Measurements from ENCODE around the gene MTARC2. TPM values are rescaled to one million over a fixed set of nuclear protein-coding genes. Genes with fewer than 3 reads are reported as not detected.

Gene MTARC2
- total RNA-seq, 1 experiment from 2014 or later, result not detected

DNA sequence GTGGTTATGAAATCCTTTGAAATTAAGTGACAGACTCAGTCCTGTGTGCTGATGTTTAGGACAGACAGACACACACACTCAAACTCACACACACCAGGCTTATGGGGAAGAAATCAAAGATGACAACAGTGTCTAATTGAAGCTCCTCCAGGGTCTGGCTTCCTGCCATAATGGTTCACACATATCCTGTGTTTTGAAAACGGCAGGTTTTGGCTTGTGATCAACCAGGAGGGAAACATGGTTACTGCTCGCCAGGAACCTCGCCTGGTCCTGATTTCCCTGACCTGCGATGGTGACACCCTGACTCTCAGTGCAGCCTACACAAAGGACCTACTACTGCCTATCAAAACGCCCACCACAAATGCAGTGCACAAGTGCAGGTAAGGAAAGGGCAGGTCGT is 43.2 kb downstream of the MTARC2 start:
- TF ChIP-seq CTCF (conservative IDR thresholded peaks at IDR 0.05; ENCODE audit: low read depth, low read length) (no peak), EZH2 (IDR thresholded peaks at IDR 0.05; ENCODE audit: borderline replicate concordance, low read depth, low read length, poor library complexity, severe bottlenecking) (no peak)
- Histone ChIP-seq H3K9me3 (ENCODE audit: low read depth, low read length, poor library complexity, severe bottlenecking) (no peaks in the 10 kb centered on the region), H3K4me1 (ENCODE audit: insufficient read depth, low read length, poor library complexity, severe bottlenecking) (peaks cover 4% of the 10 kb centered on the region), H3K27ac (ENCODE audit: low read depth, low read length, poor library complexity, severe bottlenecking) (no peak overlapping the region), H3K36me3 (ENCODE audit: insufficient read depth, low read length, poor library complexity, severe bottlenecking) (no peaks in the 10 kb centered on the region), H3K4me3 (ENCODE audit: low read depth, low read length, poor library complexity, severe bottlenecking) (no peak overlapping the region), H3K27me3 (replicated peaks; ENCODE audit: insufficient read depth, low read depth, low read length, poor library complexity) (peaks cover 11% of the 10 kb centered on the region)
- intact Hi-C loops (cut with micrococcal nuclease; ENCODE audit: unreplicated experiment), result no loop called here
- ChIA-PET CTCF (no interaction called here), POLR2A (ENCODE audit: low non-redundant PET) (no interaction called here)
- DNase-seq (ENCODE audit: low spot score), result no peak
- no TSS peak for BruUV-seq (replicated peaks)

DNA sequence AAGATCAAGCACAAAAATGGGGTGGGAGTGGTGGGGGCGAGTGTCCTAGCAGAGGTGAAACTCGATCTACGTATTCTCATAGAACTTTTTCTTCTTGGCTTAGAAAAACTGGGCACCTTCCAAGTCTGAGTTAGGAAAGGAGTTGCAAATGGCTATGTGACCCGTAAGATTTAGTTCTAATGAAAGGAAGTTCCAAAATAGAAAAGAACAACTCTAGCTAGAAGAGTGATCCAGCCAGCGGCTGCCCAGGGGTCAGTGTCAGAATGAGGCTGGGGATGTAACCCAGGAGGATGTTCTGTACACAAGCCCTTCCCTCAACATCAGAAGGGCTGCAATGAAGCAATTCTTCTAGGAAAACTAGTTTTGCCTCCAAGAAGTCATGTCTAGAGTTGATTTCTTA is 43.8 kb downstream of the MTARC2 start:
- intact Hi-C loops (cut with micrococcal nuclease; ENCODE audit: unreplicated experiment), result no loop called here
- no peaks in the 10 kb centered on the region for H3K4me1 ChIP-seq (ENCODE audit: insufficient read depth, low read length, poor library complexity, severe bottlenecking)
- peaks cover 6% of the 10 kb centered on the region for H3K27me3 ChIP-seq (replicated peaks; ENCODE audit: insufficient read depth, low read depth, low read length, poor library complexity)
- no peak overlapping the region for H3K4me3 ChIP-seq (ENCODE audit: low read depth, low read length, poor library complexity, severe bottlenecking)
- CTCF ChIA-PET, result no interaction called here
- no peak for TF ChIP-seq CTCF (conservative IDR thresholded peaks at IDR 0.05; ENCODE audit: low read depth, low read length)
- no peak for TF ChIP-seq EZH2 (IDR thresholded peaks at IDR 0.05; ENCODE audit: borderline replicate concordance, low read depth, low read length, poor library complexity, severe bottlenecking)
- no peaks in the 10 kb centered on the region for H3K36me3 ChIP-seq (ENCODE audit: insufficient read depth, low read length, poor library complexity, severe bottlenecking)
- BruUV-seq (replicated peaks), result no TSS peak
- DNase-seq (ENCODE audit: low spot score), result no peak
- POLR2A ChIA-PET (ENCODE audit: low non-redundant PET), result no interaction called here
- no peaks in the 10 kb centered on the region for H3K9me3 ChIP-seq (ENCODE audit: low read depth, low read length, poor library complexity, severe bottlenecking)
- H3K27ac ChIP-seq (ENCODE audit: low read depth, low read length, poor library complexity, severe bottlenecking), result no peak overlapping the region

DNA sequence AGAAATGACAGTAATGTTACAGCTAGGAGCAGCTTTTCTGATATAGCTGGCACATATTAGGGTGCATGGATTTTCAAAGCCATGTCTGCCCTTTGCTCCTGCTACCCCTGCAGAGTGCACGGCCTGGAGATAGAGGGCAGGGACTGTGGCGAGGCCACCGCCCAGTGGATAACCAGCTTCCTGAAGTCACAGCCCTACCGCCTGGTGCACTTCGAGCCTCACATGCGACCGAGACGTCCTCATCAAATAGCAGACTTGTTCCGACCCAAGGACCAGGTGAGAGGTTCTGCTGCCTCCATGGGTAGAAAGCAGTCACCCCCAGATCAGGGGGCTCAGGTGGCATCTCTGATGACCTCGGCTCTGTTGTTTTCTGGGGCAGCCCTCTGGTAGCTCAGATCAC is 48.4 kb downstream of the MTARC2 start:
- H3K4me3 ChIP-seq (ENCODE audit: low read depth, low read length, poor library complexity, severe bottlenecking), result no peak overlapping the region
- ChIA-PET CTCF (no interaction called here), POLR2A (ENCODE audit: low non-redundant PET) (no interaction called here)
- no peaks in the 10 kb centered on the region for H3K9me3 ChIP-seq (ENCODE audit: low read depth, low read length, poor library complexity, severe bottlenecking)
- no peaks in the 10 kb centered on the region for H3K36me3 ChIP-seq (ENCODE audit: insufficient read depth, low read length, poor library complexity, severe bottlenecking)
- H3K27ac ChIP-seq (ENCODE audit: low read depth, low read length, poor library complexity, severe bottlenecking), result no peak overlapping the region
- TF ChIP-seq CTCF (conservative IDR thresholded peaks at IDR 0.05; ENCODE audit: low read depth, low read length) (no peak), EZH2 (IDR thresholded peaks at IDR 0.05; ENCODE audit: borderline replicate concordance, low read depth, low read length, poor library complexity, severe bottlenecking) (no peak)
- DNase-seq (ENCODE audit: low spot score), result no peak
- H3K27me3 ChIP-seq (replicated peaks; ENCODE audit: insufficient read depth, low read depth, low read length, poor library complexity), result no peaks in the 10 kb centered on the region
- intact Hi-C loops (cut with micrococcal nuclease; ENCODE audit: unreplicated experiment), result no loop called here
- H3K4me1 ChIP-seq (ENCODE audit: insufficient read depth, low read length, poor library complexity, severe bottlenecking), result no peaks in the 10 kb centered on the region
- BruUV-seq (replicated peaks), result no TSS peak
